HG03159 (cell line): ENCODE measurements around the gene EMP2.
"Not testable (repeated sequence)": the region's sequence is repeated elsewhere in the genome, so short reads cannot be mapped to it uniquely, and the experiment has no call there.

Source experiments
- ATAC-seq: cut with Tn5 transposase; IDR thresholded peaks from one replicate; pipeline ENCODE4 v1.9.1; 2021; ENCODE audit warnings: mild to moderate bottlenecking, moderate library complexity; ENCODE audit not compliant: unreplicated experiment

The EMP2 gene

GRCh38 chr16:10578474-10579316 lies 1.7 kb downstream of the EMP2 start:
- no peak for ATAC-seq

GRCh38 chr16:10577305-10578202 lies 2.8 kb downstream of the EMP2 start:
- no peak for ATAC-seq

DNA sequence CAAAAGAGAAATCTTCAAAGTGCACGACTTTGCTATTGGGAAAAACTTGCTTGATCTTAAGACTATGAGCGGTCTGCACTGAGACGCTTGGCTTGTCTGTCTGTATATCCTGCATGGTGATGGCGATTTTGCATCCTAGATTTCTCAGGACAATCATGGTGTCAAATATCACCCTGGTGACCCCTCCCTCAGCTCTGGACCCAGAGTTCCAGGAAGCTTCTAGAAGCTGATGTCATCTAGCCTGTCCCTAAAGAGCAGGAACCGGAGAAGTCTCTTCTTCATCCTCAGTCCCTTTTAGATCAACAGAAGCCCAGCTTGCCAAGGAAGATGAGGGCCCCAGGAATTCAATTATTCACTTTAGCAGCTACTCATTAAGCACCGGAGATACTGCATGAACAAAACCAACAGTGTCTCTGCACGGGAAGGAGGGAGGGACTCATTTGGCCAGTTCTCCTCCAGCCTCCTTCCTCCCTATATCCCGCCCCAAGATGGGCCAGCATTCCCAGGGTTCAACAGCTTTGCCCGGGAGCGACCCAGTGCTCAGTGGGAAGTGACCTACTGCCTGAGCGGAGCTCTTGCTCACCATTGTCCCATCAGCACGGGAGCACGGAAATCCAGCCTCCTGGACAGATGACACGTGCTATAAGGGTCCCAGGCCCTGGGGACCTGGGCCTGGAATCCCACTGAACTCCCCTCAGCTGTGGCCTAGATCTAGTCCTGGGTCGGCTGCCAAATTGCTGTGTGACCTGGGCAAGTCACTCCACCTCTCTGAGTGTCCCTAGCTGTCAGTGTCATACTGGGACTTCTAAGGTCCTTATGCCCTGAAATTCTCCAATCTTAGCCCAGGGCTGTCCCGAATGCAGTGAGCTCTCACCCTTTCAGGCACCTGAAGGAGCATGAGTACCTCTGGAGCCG lies 3.8 kb downstream of the EMP2 start:
- no peak for ATAC-seq

- ATAC-seq: no peak
Observed at GRCh38 chr16:10575506-10576130, 4.8 kb downstream of the EMP2 start.

GRCh38 chr16:10572611-10573010 lies 7.8 kb downstream of the EMP2 start:
- ATAC-seq: no peak

DNA sequence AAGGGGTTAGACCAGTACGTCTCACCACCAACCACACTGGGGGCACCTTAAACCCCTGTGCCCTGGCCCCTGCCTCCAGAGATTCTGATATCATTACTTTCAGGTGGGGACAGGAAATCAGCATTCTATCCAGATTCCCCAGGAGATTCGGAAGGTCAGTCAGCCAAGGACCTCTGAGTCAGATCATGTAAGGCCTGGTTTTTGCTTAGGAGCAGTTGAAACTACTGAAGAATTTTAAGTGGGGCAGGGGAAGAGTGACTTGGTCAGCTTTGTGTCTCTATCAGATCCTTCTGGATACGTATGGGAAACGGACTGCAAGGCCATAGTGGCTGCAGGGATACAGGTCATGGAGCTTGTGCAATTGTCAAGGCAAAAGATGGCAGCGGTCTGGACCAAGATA lies 9.0 kb downstream of the EMP2 start:
- no peak for ATAC-seq

GRCh38 chr16:10569621-10570020 lies 10.8 kb downstream of the EMP2 start:
- ATAC-seq: no peak

DNA sequence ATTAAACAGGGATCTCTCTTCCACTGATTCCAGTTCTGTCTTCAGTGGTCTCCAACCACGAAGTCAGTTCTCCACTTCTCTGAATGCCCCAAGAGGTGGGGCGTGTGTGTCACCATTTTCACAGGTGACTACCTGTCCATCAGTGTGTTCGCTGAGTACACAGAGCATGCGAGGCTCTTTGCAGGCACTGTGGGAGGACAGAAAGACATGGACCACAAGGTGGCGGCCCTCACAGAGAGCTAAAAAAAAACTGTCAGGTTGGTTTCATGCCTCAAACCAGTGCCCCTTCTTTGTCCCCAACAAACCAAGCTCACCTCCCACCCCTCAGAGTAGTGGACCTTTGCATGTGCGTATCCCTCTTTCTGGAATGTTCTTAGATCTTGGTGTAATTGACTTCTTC lies 13.8 kb downstream of the EMP2 start:
- ATAC-seq: no peak

DNA sequence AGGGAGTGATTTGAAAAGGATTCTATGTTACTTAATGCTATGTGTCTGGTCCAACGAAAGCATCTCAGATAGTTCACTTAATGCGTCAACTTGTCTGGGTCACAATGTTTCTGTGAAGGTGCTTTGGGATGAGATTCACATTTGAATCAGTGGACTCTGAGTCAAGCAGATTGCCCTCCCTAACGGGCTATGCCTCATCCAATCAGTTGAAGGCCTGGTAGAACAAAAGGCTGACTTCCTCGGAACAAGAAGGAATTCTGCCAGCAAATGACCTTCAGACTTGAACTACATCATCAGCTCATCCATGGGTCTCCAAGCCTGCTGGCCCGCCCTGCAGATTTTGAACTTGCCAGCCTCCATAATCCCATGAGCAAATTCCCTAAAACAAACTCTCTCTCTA lies 15.2 kb downstream of the EMP2 start:
- ATAC-seq: no peak

GRCh38 chr16:10564591-10564990 lies 15.8 kb downstream of the EMP2 start:
- no peak for ATAC-seq

DNA sequence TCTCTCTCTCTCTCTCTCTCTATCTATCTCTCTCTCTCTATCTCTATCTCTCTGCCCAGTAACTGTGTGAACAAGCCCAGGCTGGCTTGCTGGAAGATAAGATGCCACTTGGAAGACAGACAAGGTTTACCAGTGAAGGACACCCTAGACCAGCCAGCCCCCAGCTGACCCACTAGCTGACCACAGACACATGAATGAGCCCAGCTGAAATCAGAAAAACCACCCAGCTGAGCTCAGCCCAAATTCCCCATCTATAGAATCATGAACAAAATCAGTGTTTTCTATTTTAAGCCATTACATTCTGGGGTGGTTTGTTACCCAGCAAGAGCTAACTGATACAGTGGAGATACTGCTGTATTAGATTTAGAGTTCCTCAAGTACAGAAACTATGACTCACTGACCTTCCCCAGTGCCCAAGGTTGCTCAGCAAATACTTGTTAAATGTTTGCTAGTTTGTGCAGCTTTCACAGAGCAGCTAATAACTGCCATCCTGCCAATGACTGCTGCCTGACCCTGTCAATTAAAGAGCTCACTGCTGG lies 18.0 kb downstream of the EMP2 start:
- ATAC-seq: no peak

DNA sequence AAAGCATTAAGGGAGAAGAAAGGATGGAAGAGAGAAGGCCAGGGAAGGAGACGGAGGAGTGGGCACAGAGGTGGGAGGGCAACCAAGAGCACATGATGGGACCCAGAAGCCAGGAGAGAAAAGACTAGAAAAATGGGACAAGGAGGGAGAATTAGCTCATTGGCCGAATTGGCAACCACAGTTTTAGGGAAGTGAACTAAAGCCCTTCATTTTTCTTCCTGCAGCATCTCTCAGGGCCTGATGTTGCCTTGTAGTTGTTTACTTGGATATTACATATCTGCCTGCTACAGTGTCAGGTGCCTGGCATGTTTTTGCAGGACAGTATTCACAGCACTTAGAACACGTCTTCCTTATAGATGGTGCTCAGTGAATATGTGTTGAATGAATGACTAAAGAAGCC lies 19.0 kb downstream of the EMP2 start:
- ATAC-seq: no peak

DNA sequence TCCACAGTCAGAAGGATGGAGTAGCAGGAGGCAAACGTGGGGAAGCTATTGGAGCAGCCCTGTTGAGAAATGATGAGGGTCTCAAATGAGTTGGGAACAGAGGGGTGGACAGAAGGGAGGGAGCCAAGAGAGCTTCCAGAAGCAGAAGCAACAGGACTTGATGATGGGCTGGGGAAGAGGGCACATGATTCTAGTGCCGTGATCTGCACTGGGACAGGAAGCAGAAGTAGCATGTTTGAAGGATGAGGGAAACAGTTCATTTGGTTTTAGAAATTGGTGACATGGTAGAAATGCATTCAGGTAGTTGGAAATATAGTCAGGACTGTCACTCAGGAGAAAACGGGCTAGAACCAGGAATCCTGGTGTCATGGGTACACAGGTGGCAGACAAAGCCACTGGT lies 19.4 kb downstream of the EMP2 start:
- ATAC-seq: no peak

DNA sequence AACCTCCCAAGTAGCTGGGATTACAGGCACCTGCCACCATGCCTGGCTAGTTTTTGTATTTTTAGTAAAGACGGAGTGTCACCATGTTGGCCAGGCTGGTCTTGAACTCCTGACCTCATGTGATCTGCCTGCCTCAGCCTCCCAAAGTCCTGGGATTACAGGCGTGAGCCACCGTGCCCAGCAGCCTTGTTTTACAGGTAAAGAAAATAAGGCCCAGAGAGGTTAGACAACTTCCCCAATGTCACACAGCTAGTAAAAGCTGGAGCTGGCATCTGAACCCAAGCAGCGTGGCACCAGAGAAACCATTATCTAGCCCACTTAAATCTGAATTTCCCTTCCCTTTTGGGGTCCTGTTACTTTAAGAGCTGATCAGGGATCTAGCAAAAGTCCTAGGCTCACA lies 20.6 kb downstream of the EMP2 start:
- not testable (repeated sequence) for ATAC-seq

GRCh38 chr16:10558746-10559641 lies 21.4 kb downstream of the EMP2 start:
- ATAC-seq: no peak

DNA sequence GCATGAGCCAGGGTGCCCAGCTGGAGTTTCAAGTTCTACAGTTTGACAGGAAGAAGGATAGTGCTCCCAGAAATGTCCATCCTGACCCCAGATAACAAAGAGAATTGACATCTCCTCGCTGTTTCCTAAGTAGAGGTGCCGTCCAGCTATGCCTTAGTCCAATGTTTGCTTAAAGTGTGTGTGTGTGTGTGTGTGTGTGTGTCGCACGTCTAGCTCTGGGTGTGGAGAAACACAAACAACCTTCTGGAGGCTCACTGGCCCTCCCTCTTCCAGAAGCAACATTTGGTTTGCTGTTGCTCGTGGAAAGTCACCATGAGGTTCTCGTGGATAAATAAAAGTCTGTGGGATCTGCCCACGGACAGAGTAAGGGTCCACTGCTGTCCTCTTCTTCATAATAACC lies 22.1 kb downstream of the EMP2 start:
- no peak for ATAC-seq

DNA sequence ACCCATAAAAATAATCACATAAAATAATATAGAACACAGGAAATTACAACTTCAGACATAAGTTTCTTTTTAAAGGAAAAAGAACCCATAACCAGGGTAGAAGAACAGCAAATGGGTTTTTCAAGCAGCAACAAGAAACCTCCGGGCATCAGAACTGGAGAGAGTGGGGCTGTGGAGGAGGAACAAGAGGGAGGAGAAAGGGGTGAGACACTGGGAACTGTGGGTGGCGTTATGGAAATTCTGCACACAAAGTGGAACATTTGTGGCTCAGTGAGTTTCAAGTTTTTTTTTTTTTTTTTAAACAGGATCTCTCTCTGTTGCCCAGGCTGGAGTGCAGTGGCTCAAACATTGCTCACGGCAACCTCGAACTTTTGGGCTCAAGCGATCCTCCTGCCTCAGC lies 22.6 kb downstream of the EMP2 start:
- no peak for ATAC-seq

DNA sequence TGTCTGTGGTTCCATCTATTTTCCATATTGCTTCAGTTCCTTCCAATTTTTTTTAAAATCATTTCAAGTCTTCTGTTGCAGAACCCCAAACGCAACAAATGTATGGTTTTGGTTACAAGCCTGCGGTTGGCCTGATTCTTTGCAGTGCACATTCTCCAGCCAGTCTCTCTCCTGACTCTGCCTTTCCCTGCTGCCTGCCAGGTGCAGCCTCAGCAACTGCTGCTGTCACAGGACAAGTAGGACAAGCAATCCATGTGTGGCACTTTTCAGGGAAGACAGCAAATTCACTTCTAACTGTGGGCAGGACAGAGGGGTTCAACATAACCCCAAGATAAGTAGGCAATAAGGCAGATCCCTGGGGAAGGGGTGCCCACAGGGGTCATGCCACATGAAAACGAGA lies 24.2 kb downstream of the EMP2 start:
- ATAC-seq: no peak

DNA sequence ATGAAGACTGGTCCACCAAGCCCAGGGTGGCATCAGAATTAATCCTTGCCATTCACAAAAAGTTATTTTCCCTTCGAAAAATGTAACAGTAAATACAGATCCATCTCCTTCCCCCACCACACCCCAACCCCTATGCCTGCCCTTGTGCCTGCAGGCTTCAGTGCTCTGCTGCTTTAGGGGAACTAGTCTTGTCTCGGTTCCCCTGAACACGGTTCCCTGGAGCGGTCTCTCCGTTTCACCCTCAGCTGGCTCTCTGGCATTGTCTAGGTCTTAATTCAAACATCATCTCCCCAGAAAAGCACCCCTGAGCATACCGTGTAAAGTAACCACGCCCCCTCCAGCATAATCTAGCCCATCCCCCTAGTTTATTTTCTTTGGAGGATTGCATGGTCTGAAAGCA lies 25.8 kb downstream of the EMP2 start:
- no peak for ATAC-seq
